Measurements from ENCODE around the gene PFKFB1. TPM values are rescaled to one million over a fixed set of nuclear protein-coding genes. Genes with fewer than 3 reads are reported as not detected.

Gene PFKFB1
- under 1 TPM; 0.44 to 0.65 TPM for total RNA-seq

GRCh38 chrX:54994099-54994498, at the start of gene PFKFB1:
Gene PFKFB1, minus strand, starts transcription at chrX:54994188. Its CDS starts 181 bp downstream, at chrX:54994007.
- Mint-ChIP-seq H3K36me3 (no peaks in the 10 kb centered on the region), H3K4me1 (peaks cover 3% of the 10 kb centered on the region), H3K27me3 (no peaks in the 10 kb centered on the region), H3K4me3 (no peak within 1 kb of the TSS), H3K9me3 (no peaks in the 10 kb centered on the region), H3K27ac (no peak within 1 kb of the TSS)
- POLR2A ChIA-PET: no interaction called here
- DNase-seq (no peak), ATAC-seq (ENCODE audit: low read depth) (no peak)

DNA sequence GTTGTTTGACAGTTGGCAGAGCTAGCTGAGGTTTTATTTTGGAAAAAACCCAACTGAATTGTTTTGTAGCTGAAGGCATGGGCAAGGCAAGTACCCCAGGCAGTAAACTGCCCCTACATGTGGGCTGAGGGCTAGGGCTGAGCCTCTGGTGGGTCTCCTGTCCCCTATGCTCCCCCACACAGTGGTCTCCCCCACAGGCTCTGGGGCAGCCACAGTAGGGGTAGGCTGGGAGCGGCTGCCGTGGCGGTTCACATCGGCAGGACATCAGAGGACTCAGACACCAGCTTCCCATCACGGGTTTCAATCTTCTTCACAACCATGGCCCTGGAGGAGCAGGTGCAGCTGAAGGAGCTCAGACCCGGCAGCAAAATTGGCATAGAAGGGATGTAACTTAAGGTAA, 47.5 kb upstream of the PFKFB1 start:
- Mint-ChIP-seq H3K36me3 (no peaks in the 10 kb centered on the region), H3K4me1 (peaks cover 1% of the 10 kb centered on the region), H3K4me3 (no peak overlapping the region), H3K27ac (no peak overlapping the region), H3K9me3 (no peaks in the 10 kb centered on the region), H3K27me3 (no peaks in the 10 kb centered on the region)
- POLR2A ChIA-PET: no interaction called here
- DNase-seq: no peak
- ATAC-seq (ENCODE audit: low read depth): no peak

DNA sequence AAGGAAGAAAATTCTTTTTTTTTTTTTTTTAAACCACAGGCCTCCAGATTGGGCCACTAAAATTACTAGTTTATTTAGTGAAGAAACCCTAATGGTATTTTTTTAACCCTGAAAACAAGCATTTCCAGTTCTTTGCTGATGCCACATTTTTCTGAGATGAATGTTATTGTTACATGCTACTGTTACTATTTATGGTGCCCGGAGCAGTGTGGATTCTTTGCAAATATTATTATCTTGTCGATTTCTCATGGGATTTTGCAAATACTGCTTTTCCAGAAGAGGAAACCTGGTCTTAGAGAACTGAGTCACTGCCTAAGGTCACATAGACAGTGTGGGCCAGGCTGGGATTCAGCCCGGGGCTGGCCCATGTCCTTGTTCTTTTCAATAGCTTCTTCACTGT, 45.5 kb upstream of the PFKFB1 start:
- ATAC-seq (ENCODE audit: low read depth) (no peak), DNase-seq (no peak)
- H3K27me3 Mint-ChIP-seq: no peaks in the 10 kb centered on the region
- no peaks in the 10 kb centered on the region for H3K4me1 Mint-ChIP-seq
- no peaks in the 10 kb centered on the region for H3K36me3 Mint-ChIP-seq
- no peak overlapping the region for H3K4me3 Mint-ChIP-seq
- no peaks in the 10 kb centered on the region for H3K9me3 Mint-ChIP-seq
- POLR2A ChIA-PET: no interaction called here
- H3K27ac Mint-ChIP-seq: no peak overlapping the region

DNA sequence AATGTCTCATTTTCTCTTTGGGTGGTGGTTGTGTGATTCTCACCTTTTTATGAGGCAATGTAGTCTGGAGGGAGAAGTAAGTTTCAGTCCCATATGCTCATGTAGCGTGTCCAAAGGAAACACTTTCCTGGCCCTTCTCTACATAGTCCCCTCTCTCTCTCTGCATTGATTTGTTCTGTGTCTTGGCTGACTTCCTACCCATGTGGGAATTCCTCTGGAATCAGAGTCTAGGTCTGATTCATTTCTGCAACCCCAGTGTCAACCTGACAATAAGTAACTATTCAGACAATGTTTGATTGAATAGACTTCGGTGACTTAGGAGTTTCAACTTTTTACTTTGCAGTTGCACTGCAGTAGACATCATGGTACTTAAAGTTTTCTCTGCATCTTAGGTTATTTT, 39.4 kb upstream of the PFKFB1 start:
- no peaks in the 10 kb centered on the region for H3K4me1 Mint-ChIP-seq
- H3K27ac Mint-ChIP-seq: no peak overlapping the region
- ATAC-seq (ENCODE audit: low read depth) (no peak), DNase-seq (no peak)
- no peaks in the 10 kb centered on the region for H3K27me3 Mint-ChIP-seq
- POLR2A ChIA-PET: no interaction called here
- no peaks in the 10 kb centered on the region for H3K9me3 Mint-ChIP-seq
- no peaks in the 10 kb centered on the region for H3K36me3 Mint-ChIP-seq
- no peak overlapping the region for H3K4me3 Mint-ChIP-seq

DNA sequence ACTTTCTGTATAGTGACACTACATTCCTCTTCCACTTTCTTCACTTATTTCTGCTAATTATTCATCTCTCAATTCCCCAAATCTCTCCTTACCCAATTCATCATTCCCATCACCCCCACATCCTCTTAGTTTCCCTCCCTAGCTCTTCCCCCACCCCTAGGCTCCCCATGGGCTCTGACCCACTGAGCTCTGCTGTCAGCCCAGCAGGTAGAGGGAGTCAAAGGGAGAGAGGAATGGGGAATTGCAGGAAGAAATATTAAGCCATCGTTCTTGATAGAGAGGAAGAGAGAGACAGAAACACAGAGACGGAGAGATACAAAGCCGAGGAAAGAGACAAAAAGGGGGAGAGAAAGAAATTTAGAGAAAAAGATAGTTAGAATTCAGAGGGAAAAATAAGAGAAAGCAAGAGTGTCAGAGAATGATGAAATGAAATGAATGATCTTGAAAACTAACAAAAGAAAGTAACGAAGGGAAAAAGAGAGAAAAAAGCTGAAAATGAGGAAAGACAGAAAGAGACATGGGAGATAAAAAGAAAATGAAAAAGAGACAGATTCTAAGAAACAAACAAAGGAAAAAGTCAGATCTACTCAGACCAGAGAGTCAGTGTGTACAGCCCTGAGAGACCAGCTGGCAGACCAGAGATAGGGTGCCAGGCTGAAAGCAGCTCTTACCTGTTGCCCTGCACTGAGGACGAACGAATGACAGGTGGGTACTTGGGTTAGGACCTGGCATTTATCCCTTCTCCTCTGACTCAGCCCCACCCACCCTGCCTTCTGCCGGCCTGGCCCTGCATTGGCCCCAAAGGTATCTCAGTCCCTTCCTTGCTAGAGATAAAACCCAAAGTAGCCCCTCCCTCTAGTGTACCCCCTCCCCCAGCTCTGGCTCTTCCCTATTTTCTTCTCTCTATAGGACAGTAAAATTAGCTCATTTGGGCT, 36.5 kb upstream of the PFKFB1 start, which contains the start of gene ALAS2:
ALAS2 (minus strand) TSS at position 707 of the 935 bp plus-strand sequence. CDS start 4,977 bp downstream, outside the sequence.
- Mint-ChIP-seq H3K36me3 (no peaks in the 10 kb centered on the region), H3K27me3 (no peaks in the 10 kb centered on the region), H3K4me3 (no peak within 1 kb of the TSS), H3K27ac (no peak within 1 kb of the TSS), H3K4me1 (peaks cover 6% of the 10 kb centered on the region), H3K9me3 (no peaks in the 10 kb centered on the region)
- no peak for DNase-seq
- POLR2A ChIA-PET: no interaction called here
- ATAC-seq (ENCODE audit: low read depth): no peak

DNA sequence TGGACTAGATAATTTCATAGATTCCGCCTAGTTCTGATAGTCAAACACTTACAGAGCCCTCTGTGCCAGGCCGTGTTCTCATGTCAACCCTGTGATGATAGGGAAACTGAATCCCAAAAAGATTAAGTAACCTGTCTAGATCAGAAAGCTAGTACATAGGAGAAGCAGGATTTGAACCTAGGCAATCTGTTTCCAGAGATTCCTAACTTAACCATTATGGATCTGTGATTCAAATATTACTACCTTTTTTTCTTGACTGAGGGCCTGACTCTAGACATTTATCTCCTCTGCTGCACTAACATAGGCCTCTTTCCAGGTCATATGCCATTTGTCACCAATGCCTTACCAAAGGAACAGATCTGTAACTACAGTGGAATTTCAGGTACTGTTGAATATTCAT, 35.3 kb upstream of the PFKFB1 start:
- POLR2A ChIA-PET: no interaction called here
- Mint-ChIP-seq H3K27ac (no peak overlapping the region), H3K27me3 (no peaks in the 10 kb centered on the region), H3K4me3 (no peak overlapping the region), H3K36me3 (no peaks in the 10 kb centered on the region), H3K4me1 (peaks cover 6% of the 10 kb centered on the region), H3K9me3 (no peaks in the 10 kb centered on the region)
- no peak for DNase-seq
- no peak for ATAC-seq (ENCODE audit: low read depth)

DNA sequence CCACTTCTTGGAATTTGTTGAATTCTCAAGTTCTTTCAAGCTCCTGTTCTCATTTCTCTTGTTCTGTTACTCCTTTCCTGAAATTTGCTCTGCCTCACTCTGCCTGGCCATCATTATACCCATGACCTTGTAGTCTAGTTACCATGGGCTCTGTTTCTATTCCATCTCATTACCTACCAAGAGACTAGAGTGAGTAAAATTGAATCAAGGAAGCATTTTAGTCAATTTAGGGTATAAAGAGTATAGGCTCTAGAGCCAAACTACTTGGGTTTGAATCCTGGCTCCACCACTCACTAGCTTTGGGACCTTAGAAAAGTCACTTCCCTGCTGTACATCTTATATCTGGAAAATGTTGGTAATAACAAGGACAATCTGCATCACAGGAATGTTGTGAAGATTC, 34.6 kb upstream of the PFKFB1 start:
- POLR2A ChIA-PET: no interaction called here
- Mint-ChIP-seq H3K9me3 (no peaks in the 10 kb centered on the region), H3K27me3 (no peaks in the 10 kb centered on the region), H3K4me3 (no peak overlapping the region), H3K4me1 (peaks cover 6% of the 10 kb centered on the region), H3K36me3 (no peaks in the 10 kb centered on the region), H3K27ac (no peak overlapping the region)
- ATAC-seq (ENCODE audit: low read depth) (no peak), DNase-seq (no peak)

DNA sequence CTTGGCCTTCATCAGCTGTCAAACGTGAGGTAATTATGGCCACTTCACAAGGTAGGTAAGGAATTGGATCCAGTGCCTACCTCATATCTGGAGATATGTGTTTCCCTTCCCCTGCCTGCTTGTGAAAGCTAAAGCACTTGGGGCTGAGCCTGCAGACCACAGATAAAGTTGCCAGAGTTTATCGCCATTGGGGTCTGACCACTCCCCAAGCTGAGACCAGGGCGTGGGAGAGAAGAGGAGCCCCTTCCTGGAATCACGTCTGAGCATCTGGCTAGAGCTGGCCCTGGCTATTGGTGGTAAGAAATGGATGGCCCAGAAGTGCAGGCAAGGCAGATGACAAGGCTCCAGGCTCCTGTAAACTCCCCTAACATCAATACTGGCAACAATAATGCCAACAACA, 34.1 kb upstream of the PFKFB1 start:
- Mint-ChIP-seq H3K4me3 (no peak overlapping the region), H3K27ac (no peak overlapping the region), H3K4me1 (peaks cover 6% of the 10 kb centered on the region), H3K9me3 (no peaks in the 10 kb centered on the region), H3K27me3 (no peaks in the 10 kb centered on the region), H3K36me3 (no peaks in the 10 kb centered on the region)
- ATAC-seq (ENCODE audit: low read depth) (no peak), DNase-seq (no peak)
- POLR2A ChIA-PET: no interaction called here

DNA sequence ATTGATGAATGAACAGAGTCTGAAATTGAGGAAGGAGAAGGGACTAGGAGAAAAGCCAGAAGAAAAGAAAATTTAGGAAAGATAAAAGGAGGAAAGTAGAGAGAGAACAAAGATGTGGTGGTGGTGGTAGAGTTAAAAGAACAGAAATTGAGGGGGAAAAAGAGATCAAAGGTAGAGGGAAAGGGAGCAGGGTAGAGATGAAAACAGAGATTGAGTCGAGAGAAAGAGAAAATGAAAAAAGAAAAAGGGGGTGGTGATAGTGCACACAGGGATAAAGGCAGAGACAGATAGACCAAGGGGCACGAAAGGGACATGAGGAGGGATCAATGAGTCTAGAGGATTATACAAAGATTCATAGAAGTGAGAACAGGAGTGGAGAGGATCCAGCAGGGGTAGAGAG, 32.9 kb upstream of the PFKFB1 start:
- no peak overlapping the region for H3K4me3 Mint-ChIP-seq
- no peaks in the 10 kb centered on the region for H3K9me3 Mint-ChIP-seq
- no peaks in the 10 kb centered on the region for H3K27me3 Mint-ChIP-seq
- H3K27ac Mint-ChIP-seq: no peak overlapping the region
- no peaks in the 10 kb centered on the region for H3K36me3 Mint-ChIP-seq
- POLR2A ChIA-PET: no interaction called here
- H3K4me1 Mint-ChIP-seq: peaks cover 6% of the 10 kb centered on the region
- no peak for ATAC-seq (ENCODE audit: low read depth)
- DNase-seq: no peak

DNA sequence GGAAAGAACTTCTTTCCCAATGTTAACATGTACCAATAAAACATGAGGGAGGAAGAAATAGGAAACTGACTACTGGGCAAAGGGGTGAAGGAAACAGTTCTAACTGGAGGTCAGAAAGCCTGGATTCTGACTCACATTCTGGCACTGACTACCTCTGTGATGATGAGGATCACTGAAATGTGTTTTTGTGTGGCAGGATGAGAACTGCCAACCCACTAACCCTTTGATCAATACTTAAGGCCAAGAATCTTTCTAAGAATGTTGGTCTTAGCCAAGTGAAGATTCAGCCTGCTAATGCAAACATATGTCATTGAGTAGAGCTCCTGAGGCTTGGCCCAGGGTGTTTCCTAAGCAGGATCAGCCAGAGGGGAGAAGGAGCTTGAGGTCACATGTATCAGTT, 32.2 kb upstream of the PFKFB1 start:
- no peak overlapping the region for H3K27ac Mint-ChIP-seq
- DNase-seq (no peak), ATAC-seq (ENCODE audit: low read depth) (no peak)
- H3K27me3 Mint-ChIP-seq: no peaks in the 10 kb centered on the region
- H3K4me3 Mint-ChIP-seq: no peak overlapping the region
- H3K4me1 Mint-ChIP-seq: peaks cover 6% of the 10 kb centered on the region
- H3K36me3 Mint-ChIP-seq: no peaks in the 10 kb centered on the region
- no peaks in the 10 kb centered on the region for H3K9me3 Mint-ChIP-seq
- POLR2A ChIA-PET: no interaction called here

- POLR2A ChIA-PET: no interaction called here
- Mint-ChIP-seq H3K4me3 (no peak overlapping the region), H3K36me3 (no peaks in the 10 kb centered on the region), H3K27me3 (no peaks in the 10 kb centered on the region), H3K27ac (no peak overlapping the region), H3K4me1 (no peaks in the 10 kb centered on the region), H3K9me3 (no peaks in the 10 kb centered on the region)
- ATAC-seq (ENCODE audit: low read depth) (no peak), DNase-seq (no peak)
These were observed 20.9 kb upstream of the PFKFB1 start for GRCh38 chrX:55014897-55015299.

DNA sequence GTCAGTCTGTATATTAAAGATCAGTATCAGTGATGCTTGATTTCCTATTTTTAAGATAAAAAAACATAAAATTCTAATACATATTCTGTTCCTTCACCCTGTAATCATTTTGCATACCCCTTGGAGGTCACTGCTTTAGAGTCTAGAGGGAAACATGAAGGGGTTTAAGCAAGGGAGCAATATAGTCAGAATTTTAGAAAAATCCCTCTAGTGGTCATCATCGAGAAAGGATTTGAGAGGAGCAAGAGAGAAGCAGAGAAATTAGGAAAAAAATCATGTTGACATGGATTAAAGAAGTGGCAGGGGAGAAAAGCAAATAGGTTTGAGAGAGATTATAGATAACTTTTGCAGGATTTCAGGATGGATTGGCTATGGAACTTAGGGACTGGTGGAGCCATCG, 17.3 kb upstream of the PFKFB1 start:
- no peak overlapping the region for H3K4me3 Mint-ChIP-seq
- POLR2A ChIA-PET: no interaction called here
- ATAC-seq (ENCODE audit: low read depth) (no peak), DNase-seq (no peak)
- peaks cover 6% of the 10 kb centered on the region for H3K36me3 Mint-ChIP-seq
- H3K9me3 Mint-ChIP-seq: no peaks in the 10 kb centered on the region
- H3K27ac Mint-ChIP-seq: no peak overlapping the region
- H3K4me1 Mint-ChIP-seq: peaks cover 11% of the 10 kb centered on the region
- H3K27me3 Mint-ChIP-seq: no peaks in the 10 kb centered on the region

- peaks cover 17% of the 10 kb centered on the region for H3K36me3 Mint-ChIP-seq
- peak; percentile 58 for ATAC-seq (ENCODE audit: low read depth)
- H3K27ac Mint-ChIP-seq: no peak overlapping the region
- POLR2A ChIA-PET: interaction anchor here (0.9 to 2.2 kb wide), 2 partner anchors 8 to 1721 kb away, joined by 3 to 16 read pairs; partner anchors contain the start of gene APEX2
- no peaks in the 10 kb centered on the region for H3K9me3 Mint-ChIP-seq
- H3K4me1 Mint-ChIP-seq: peaks cover 23% of the 10 kb centered on the region
- no peak for DNase-seq
- H3K27me3 Mint-ChIP-seq: no peaks in the 10 kb centered on the region
- no peak overlapping the region for H3K4me3 Mint-ChIP-seq
These were observed 14.8 kb upstream of the PFKFB1 start for GRCh38 chrX:55008571-55009358.

DNA sequence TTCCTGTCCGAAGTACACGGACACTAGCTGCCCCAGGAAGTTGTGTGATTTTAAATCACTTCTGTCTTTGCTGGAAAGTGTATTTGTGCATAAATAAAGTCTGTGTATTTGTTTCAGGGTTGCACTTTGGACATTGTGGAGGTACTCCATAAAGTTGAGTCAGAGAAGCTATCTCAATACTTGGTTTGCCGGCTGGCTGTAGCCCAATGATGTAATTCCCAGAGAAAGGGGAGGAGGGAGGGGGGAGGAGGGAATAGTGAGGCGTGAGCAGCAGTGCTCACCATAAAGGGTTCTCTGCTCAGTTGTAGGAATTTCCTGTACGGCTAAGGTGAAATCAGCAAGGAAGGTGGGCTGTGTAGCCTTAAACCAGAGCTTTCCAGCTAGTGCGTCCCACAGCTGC, 13.7 kb upstream of the PFKFB1 start:
- ATAC-seq (ENCODE audit: low read depth): no peak
- Mint-ChIP-seq H3K27ac (peak overlapping the region; percentile 61), H3K4me3 (no peak overlapping the region), H3K27me3 (no peaks in the 10 kb centered on the region), H3K4me1 (peaks cover 26% of the 10 kb centered on the region), H3K9me3 (no peaks in the 10 kb centered on the region), H3K36me3 (peaks cover 21% of the 10 kb centered on the region)
- DNase-seq: no peak
- POLR2A ChIA-PET: no interaction called here
